Fibroblast of skin of abdomen (primary cell): ENCODE data around the gene ELAPOR1.
"Not testable (repeated sequence)": the region's sequence is repeated elsewhere in the genome, so short reads cannot be mapped to it uniquely, and the experiment has no call there.

ENCODE experiments used
- DNase-seq: peaks from one replicate; pipeline ENCODE4 v3.0.0-alpha.2; 2013

The ELAPOR1 gene

GRCh38 chr1:109137958-109138357 is 24.0 kb downstream of the ELAPOR1 start:
- DNase-seq, result no peak

DNA sequence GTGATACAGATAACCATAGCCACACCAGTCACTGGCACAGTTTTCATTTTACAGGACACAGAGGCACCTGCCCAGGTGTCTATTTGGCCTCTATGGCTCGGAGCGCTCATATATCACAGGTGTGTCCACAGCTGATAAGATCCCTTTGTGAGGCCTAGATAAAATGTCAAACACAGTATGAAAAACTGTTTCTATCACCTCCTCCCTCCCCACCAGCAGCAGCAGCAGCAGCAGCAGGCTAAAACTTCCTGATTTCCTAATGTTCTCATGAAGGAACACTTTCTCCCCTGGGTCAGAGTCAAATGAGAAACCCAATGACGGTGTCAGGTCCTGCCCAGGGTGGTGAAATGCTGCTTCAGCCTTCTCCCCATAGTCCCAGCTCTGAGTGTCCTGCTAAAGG is 24.4 kb downstream of the ELAPOR1 start:
- DNase-seq, result no peak

GRCh38 chr1:109140392-109140791 is 26.5 kb downstream of the ELAPOR1 start:
- DNase-seq, result no peak

DNA sequence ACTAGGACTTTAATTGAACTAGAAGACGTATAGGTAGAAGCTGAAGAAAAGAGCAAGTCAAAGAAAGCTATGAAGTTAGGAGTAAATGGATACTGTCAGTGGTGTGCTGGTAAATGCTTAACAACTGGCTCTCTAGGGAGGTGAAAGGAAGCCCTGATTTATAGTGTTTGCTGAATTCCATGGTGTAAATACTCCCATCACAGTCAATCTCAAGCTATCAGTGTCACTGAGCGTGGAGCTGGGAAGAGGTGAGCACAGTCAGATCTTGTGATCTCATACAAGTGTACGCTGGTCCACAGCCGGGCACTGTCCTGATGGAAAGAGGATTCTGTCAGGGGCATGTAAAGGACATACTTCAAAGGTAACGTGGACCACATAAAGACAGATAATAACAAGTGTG is 28.3 kb downstream of the ELAPOR1 start:
- DNase-seq, result no peak

DNA sequence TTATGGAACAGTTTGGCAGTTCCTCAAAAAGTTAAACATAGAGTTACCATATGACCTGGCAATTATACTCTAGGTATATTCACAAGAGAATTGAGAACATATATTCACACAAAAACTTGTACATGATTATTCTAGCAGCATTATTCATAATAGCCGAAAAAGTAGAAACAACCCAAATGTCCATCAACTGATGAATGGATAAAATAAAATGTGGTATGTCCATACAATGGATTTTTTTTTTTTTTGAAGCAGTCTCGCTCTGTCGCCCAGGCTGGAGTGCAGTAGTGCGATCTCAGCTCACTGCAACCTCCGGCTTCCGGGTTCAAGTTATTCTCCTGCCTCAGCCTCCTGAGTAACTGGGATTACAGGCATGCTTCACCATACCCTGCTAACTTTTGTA is 28.8 kb downstream of the ELAPOR1 start:
- DNase-seq, result not testable (repeated sequence)

- no peak for DNase-seq
These were observed 35.2 kb downstream of the ELAPOR1 start for GRCh38 chr1:109148987-109149561.

GRCh38 chr1:109149874-109150601 is 36.1 kb downstream of the ELAPOR1 start:
- no peak for DNase-seq

DNA sequence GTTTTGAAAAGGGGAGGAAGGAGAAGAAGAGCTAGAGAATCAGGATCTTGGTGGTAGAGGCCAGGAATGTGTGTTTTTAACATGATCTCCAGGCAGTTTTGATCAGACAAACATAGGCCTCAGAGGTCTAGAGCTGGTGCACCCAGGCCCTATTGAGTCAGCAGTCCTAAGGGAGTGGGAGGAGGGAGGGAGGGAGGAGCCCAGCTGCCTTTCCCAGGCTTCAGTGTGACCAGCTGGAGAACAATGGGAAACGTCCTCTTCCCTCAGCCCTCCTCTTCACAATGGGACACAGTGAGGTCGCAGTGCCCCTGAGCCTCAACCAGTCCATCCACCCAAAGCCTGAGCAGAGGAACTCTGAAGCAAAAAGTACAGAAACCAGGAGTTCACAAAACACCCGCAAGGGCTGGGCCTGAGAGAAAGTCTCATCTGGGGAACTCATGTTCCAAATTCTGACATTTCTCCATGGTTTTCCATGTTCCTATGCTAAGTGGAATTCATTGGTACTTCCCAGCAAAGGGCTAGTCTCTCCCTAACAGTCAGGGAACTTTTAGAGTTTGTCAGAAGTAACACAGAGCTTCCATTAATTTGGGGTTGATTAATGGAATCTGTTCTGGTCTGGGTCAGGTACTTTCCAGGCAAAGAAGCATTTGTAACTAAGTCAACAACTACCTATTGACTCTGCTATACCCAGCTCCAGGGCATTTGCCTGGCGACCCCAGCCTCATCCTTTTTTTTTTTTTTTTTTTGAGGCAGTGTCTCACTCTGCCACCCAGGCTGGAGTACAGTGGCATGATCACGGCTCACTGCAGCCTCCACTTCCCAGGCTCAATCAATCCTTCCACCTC is 37.5 kb downstream of the ELAPOR1 start:
- DNase-seq, result peak; percentile 47

DNA sequence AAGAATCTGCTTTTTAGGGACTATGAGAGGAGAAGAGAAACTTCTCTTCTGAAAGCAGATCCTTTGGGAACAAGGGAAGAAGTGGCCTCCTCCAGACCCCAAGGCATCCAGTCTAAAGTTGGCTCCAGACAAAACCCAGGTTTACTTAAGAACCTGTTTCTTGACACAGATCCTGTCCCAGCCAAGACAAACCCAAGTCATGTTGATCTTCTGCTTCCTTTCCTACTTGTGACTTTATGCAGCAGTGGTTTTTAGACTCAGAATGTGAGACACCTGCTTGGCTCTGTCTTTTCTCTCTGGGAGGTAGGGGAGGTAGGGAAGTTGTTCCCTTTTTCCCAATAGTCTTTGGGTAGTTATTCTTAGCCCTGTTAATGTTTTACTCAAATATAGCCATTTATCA is 38.3 kb downstream of the ELAPOR1 start:
- no peak for DNase-seq

- no peak for DNase-seq
These were observed 43.0 kb downstream of the ELAPOR1 start for GRCh38 chr1:109156916-109157385.

DNA sequence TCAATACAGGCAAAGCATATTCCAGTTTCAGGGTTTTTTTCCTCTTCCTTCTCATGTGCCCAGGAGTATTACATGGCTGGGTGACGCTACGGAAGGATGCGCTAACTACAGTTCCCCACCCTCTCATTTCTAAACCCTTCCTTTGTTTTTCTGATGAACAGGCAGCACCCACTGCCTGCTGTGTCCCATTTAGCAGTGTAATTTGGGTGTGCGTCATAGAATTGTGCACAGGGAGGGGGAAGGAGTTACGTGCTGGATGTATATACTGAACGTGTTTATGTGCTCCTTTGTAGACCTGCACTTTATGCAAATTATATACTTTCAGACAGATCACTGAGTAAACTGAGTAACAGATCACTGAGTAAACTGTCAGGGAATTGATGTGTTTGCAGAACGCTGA is 44.5 kb downstream of the ELAPOR1 start:
- DNase-seq, result no peak

DNA sequence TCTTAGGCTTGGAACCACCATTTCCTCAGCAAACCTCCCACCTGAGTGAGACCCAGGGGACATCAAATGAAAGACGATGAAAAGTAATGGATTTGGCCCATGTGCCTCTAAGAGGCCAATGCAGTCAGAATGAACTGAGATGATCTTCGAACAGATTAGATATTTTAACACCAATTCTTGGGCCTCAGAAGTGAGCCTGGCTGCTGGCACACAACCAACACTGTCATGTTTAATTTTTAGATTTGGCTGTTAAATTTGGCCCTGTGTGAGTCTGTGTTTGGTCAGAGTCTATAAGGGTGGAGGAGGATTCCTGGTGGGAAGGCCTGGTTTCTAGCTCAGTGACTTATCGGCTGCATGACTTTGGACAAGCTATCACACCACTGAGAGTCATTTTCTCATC is 45.4 kb downstream of the ELAPOR1 start:
- DNase-seq, result no peak

DNA sequence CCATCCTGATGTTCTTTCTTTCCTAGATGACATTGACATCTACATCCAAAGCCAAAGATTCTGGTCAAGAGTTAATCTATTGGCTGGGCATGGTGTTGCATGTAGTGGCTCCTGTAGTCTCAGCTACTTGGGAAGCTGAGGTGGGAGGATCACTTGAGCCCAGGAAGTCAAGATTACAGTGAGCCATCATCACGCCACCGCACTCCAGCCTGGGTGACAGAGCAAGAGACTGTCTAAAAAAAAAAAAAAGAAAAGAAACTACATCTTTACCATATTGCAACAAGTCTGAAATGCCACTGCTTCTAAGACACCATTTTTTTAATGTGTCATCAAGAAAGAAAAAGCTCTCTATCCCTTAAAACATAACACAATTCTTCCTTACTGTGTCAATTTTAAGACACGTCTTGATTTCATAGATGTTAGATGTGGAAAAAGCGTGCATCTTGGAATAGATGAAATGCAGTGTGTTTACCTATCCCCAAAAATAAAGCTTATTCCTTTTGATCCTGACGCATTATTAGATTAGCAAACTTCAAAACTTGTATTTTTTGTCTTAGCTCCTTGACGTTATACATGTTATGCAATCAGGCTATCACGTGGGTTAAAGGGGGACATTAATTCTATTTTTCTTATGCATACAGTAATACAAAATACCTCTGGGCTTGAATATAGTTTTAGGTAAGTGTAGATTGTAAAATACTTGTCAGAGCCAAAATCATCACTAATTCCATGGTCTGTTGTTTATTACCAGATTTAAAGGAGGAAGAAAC is 46.3 kb downstream of the ELAPOR1 start:
- no peak for DNase-seq

DNA sequence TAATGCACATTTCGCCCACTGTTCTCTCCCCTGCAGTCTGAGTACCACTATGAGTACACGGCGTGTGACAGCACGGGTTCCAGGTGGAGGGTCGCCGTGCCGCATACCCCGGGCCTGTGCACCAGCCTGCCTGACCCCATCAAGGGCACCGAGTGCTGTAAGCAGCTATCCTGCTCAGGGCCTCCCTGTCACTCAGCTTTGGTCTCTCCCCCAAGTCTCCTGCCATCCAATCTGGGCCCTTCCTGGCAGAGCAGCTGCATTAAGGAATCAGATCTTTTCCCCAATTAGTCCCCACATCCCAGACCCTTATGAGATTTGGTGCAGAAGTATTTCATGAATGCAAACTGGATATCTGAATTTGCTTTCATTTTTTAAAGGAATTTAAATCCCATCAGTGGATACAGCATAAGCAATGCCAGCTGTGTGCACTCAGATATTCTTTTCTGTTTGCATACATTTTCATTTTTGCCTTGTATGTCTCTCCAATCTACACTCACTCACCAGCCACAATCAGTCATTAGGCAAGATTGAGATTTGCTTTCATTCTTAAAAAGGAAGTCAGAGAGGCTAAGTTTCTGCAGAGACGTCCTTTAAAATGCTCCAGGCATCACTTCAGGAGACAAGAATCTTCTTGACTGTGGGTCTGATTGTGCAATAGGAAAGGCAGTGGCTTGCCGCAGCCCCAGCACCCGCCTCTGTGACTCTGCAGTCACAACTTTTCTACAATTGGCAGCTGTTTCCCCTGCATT is 48.1 kb downstream of the ELAPOR1 start:
- peak; percentile 90 for DNase-seq

DNA sequence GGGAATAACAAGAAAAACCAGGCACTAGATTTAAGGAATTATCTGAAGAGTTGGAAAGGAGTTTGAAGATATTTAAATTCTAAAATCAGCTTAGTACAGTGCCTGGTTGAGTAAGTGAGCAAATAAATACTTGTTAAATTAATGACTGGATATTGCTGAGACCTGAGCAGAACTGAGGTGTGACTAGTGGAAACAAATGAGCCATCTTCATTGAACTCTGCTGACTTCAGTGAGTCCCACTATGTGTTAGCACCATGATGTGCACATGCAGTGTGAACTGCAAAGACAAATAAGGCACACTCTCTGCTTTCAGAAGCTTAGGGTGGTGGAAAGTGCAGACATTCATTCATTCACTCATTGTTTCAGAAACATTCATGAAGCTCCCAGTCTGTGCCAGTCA is 48.7 kb downstream of the ELAPOR1 start:
- no peak for DNase-seq

DNA sequence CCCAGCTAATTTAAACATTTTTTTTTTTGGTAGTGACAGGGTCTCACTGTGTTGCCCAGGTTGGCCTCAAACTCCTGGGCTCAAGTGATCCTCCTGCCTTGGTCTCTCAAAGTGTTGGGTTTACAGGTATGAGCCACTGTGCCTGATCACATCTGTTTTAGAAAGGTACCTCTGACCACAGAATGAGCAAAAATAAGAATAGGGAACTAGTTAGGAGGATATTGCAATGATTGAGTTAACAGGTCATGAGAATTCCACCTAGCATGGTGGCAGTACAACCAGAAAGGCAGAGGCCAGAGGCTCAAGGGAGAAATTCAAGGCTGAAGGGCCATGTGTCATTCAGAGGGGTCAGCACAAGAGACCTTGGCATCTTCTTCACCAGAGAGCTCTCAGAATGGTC is 49.6 kb downstream of the ELAPOR1 start:
- DNase-seq, result no peak
